OCI-LY7 (cell line): Measurements from ENCODE around the gene CORO2B. TPM values are rescaled to one million over a fixed set of nuclear protein-coding genes. Genes with fewer than 3 reads are reported as not detected.

Source experiments
- BruUV-seq: library from RNA; stranded (reverse); fragments of 400-500 nt; replicated peaks from 2 replicates; lab custom pipeline; 2021; lab: Mats Ljungman, UMichigan
- CTCF ChIA-PET: fragments of 300-600 bp; sonication (Branson Sonifier 250); formaldehyde crosslinking; loops from one replicate; lab custom pipeline; 2022; ENCODE audit warnings: antibody characterized with exemption; ENCODE audit not compliant: unreplicated experiment; lab: Charles Lee
- POLR2A ChIA-PET: fragments of 300-600 bp; sonication (Branson Sonifier 250); formaldehyde crosslinking; loops from one replicate; lab custom pipeline; 2022; ENCODE audit warnings: antibody characterized with exemption; lab: Charles Lee
- DNase-seq: peaks from one replicate; pipeline ENCODE4 v3.0.0-alpha.2; 2015; ENCODE audit warnings: low spot score
- H2AFZ ChIP-seq: fragments of 200-600 bp; sonication (generic), shearing (Covaris generic); 2 replicates; pipeline ENCODE4 v1.6.1; 2014; ENCODE audit warnings: mild to moderate bottlenecking, antibody characterized with exemption, low read length, moderate library complexity
- H3K27ac ChIP-seq: fragments of 200-600 bp; sonication (generic); 2 replicates; pipeline ENCODE4 v1.5.1; 2014; ENCODE audit warnings: mixed run types, low read depth, mild to moderate bottlenecking, moderate library complexity, low read length, inconsistent platforms; ENCODE audit not compliant: poor library complexity, severe bottlenecking
- H3K36me3 ChIP-seq: fragments of 200-600 bp; sonication (generic); 2 replicates; pipeline ENCODE4 v1.6.1; 2014; ENCODE audit warnings: mild to moderate bottlenecking, antibody characterized with exemption, low read length, moderate library complexity, mixed read lengths; ENCODE audit not compliant: insufficient read depth
- H3K4me1 ChIP-seq: fragments of 200-600 bp; sonication (generic); 2 replicates; pipeline ENCODE4 v1.5.1; 2014; ENCODE audit warnings: mild to moderate bottlenecking, low read length; ENCODE audit not compliant: insufficient read depth, poor library complexity, severe bottlenecking
- H3K4me2 ChIP-seq: fragments of 200-600 bp; sonication (generic); 2 replicates; pipeline ENCODE4 v1.6.1; 2014; ENCODE audit warnings: mild to moderate bottlenecking, low read length
- H3K4me3 ChIP-seq: fragments of 200-600 bp; sonication (generic); 2 replicates; pipeline ENCODE4 v1.5.1; 2014; ENCODE audit warnings: mild to moderate bottlenecking, low read depth, low read length; ENCODE audit not compliant: poor library complexity, severe bottlenecking
- H3K79me2 ChIP-seq: fragments of 200-600 bp; sonication (generic); 2 replicates; pipeline ENCODE4 v1.6.1; 2016; ENCODE audit warnings: low read depth, mild to moderate bottlenecking, low read length, moderate library complexity, mixed read lengths; ENCODE audit not compliant: insufficient read depth
- H3K9me2 ChIP-seq: fragments of 200-600 bp; sonication (generic); 2 replicates; pipeline ENCODE4 v1.6.1; 2016; ENCODE audit warnings: mild to moderate bottlenecking, low read length, mixed read lengths; ENCODE audit not compliant: insufficient read depth
- H3K9me3 ChIP-seq: fragments of 200-600 bp; sonication (generic); 2 replicates; pipeline ENCODE4 v1.6.1; 2014; ENCODE audit warnings: mild to moderate bottlenecking, mixed run types, low read length, mixed read lengths
- H4K20me1 ChIP-seq: fragments of 200-600 bp; sonication (generic); 2 replicates; pipeline ENCODE4 v1.6.1; 2014; ENCODE audit warnings: mild to moderate bottlenecking, antibody characterized with exemption, low read length, moderate library complexity, mixed read lengths; ENCODE audit not compliant: insufficient read depth
- CTCF ChIP-seq: fragments of 200-600 bp; sonication (generic); conservative IDR thresholded peaks from 2 replicates; pipeline ENCODE4 v1.5.1; 2014; ENCODE audit warnings: mild to moderate bottlenecking, antibody characterized with exemption, low read length, moderate library complexity, mixed read lengths
- EZH2phosphoT487 ChIP-seq: fragments of 200-600 bp; sonication (generic); IDR thresholded peaks from 2 replicates; pipeline ENCODE4 v1.6.1; 2018; ENCODE audit warnings: low read depth, borderline replicate concordance, mild to moderate bottlenecking, mixed run types, antibody characterized with exemption, low read length, moderate library complexity, mixed read lengths
- intact Hi-C: fragments of 100-400 bp; cut with micrococcal nuclease; formaldehyde crosslinking; loops from one replicate; pipeline ENCODE4 v1.10.0; 2022; ENCODE audit not compliant: unreplicated experiment
- total RNA-seq, 2 experiments: library from RNA; depleted of rRNA in 1 of 2; stranded (reverse); fragments of >200 nt in 1 of 2; shearing (Covaris generic) in 1 of 2; gene quantifications; 2 replicates each; pipeline ENCODE4 v1.2.3, GENCODE V29; 2014 to 2022

Gene CORO2B
- total RNA-seq, 2 experiments from 2014 or later: 7.4 to 12.5 TPM

- Histone ChIP-seq H3K4me2 (no peak overlapping the region), H3K9me3 (no peaks in the 10 kb centered on the region), H4K20me1 (no peaks in the 10 kb centered on the region), H3K9me2 (no peaks in the 10 kb centered on the region), H3K79me2 (no peaks in the 10 kb centered on the region), H3K36me3 (peaks cover 26% of the 10 kb centered on the region), H3K4me1 (no peaks in the 10 kb centered on the region), H3K27ac (no peak overlapping the region), H2AFZ (no peak overlapping the region), H3K4me3 (no peak overlapping the region)
- BruUV-seq: no TSS peak
- intact Hi-C loops: no loop called here
- ChIA-PET CTCF (no interaction called here), POLR2A (no interaction called here)
- DNase-seq: no peak
- TF ChIP-seq CTCF: no peak
- TF ChIP-seq EZH2phosphoT487: no peak
Measured at GRCh38 chr15:68717951-68718350, 139.2 kb downstream of the CORO2B start.

- Histone ChIP-seq H3K9me2 (no peaks in the 10 kb centered on the region), H3K36me3 (peaks cover 25% of the 10 kb centered on the region), H2AFZ (no peak overlapping the region), H4K20me1 (no peaks in the 10 kb centered on the region), H3K79me2 (no peaks in the 10 kb centered on the region), H3K4me2 (no peak overlapping the region), H3K27ac (no peak overlapping the region), H3K9me3 (no peaks in the 10 kb centered on the region), H3K4me3 (no peak overlapping the region), H3K4me1 (no peaks in the 10 kb centered on the region)
- ChIA-PET CTCF (no interaction called here), POLR2A (no interaction called here)
- TF ChIP-seq CTCF (no peak), EZH2phosphoT487 (no peak)
- no peak for DNase-seq
- intact Hi-C loops: no loop called here
- BruUV-seq: no TSS peak
Measured at GRCh38 chr15:68718468-68718867, 139.7 kb downstream of the CORO2B start.

DNA sequence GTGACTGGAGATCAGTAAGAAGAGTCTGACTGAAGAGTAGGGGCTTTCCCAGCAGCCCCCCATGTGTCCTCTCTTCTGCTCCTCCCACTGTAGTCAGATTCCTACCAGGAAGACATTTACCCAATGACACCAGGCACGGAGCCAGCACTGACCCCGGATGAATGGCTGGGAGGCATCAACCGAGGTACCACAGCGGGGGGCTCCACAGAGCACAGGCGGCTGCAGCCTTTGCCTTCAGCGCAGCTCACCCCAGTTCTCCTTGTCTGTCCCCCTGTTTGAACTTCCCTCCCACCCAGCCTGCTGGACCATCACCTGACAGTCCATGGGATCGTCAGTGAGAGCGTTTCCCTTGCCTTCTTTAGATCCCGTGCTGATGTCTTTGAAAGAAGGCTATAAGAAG, 140.3 kb downstream of the CORO2B start:
- intact Hi-C loops: no loop called here
- no peak overlapping the region for H2AFZ ChIP-seq
- H3K4me2 ChIP-seq: no peak overlapping the region
- no peaks in the 10 kb centered on the region for H3K9me2 ChIP-seq
- no peaks in the 10 kb centered on the region for H3K79me2 ChIP-seq
- H3K4me3 ChIP-seq: no peak overlapping the region
- no peaks in the 10 kb centered on the region for H3K9me3 ChIP-seq
- BruUV-seq: no TSS peak
- peaks cover 19% of the 10 kb centered on the region for H3K36me3 ChIP-seq
- POLR2A ChIA-PET: no interaction called here
- DNase-seq: no peak
- H4K20me1 ChIP-seq: no peaks in the 10 kb centered on the region
- H3K4me1 ChIP-seq: no peaks in the 10 kb centered on the region
- no peak overlapping the region for H3K27ac ChIP-seq
- TF ChIP-seq CTCF: no peak
- TF ChIP-seq EZH2phosphoT487: no peak
- CTCF ChIA-PET: no interaction called here
